Upper lobe of right lung (tissue), 1 donor: Measurements from ENCODE around the gene HCRTR1. TPM values are rescaled to one million over a fixed set of nuclear protein-coding genes. Genes with fewer than 3 reads are reported as not detected.
A peak's percentile ranks its signal among the peaks of the same experiment; 100 is the strongest.

Source experiments
- ATAC-seq: fragments of 200-7000 bp; cut with Tn5 transposase; one replicate; pipeline ENCODE4 v1.9.1; 2020; ENCODE audit warnings: mild to moderate bottlenecking, moderate library complexity
- DNase-seq: peaks from one replicate; pipeline ENCODE4 v3.0.0-alpha.2; 2020
- H3K27ac ChIP-seq: fragments of 200-600 bp; one replicate; pipeline ENCODE4 v1.8.0; 2022
- H3K27me3 ChIP-seq: fragments of 200-600 bp; one replicate; pipeline ENCODE4 v1.8.0; 2022; ENCODE audit warnings: mild to moderate bottlenecking
- H3K36me3 ChIP-seq: fragments of 200-600 bp; one replicate; pipeline ENCODE4 v1.8.0; 2022
- H3K4me1 ChIP-seq: fragments of 200-600 bp; one replicate; pipeline ENCODE4 v1.8.0; 2022
- H3K4me3 ChIP-seq: fragments of 200-600 bp; one replicate; pipeline ENCODE4 v1.8.0; 2022; ENCODE audit warnings: mild to moderate bottlenecking
- H3K9me3 ChIP-seq: fragments of 200-600 bp; one replicate; pipeline ENCODE4 v1.8.0; 2022
- intact Hi-C: fragments of 100-400 bp; cut with DNase I; formaldehyde crosslinking; loops from one replicate; pipeline ENCODE4 v1.11.0; 2022
- total RNA-seq: library from RNA; stranded (reverse); fragmentation: NEBNext Ultra II Directional; extraction: Animal tissue kit (Norgen Biotek cat#: 25700); gene quantifications from one replicate; pipeline ENCODE4 v1.2.1, GENCODE V29; 2021
- TF ChIP-seq, protein P1 (sequence below): fragments of 200-600 bp; IDR thresholded peaks from one replicate; pipeline ENCODE4 v1.8.0; 2022; ENCODE audit warnings: antibody characterized with exemption
- donor health status: DM: no; HTN: yes; CAD: no; lungs with severe emphysema.

The HCRTR1 gene
- total RNA-seq, 1 donor from 2014 or later: not detected

DNA sequence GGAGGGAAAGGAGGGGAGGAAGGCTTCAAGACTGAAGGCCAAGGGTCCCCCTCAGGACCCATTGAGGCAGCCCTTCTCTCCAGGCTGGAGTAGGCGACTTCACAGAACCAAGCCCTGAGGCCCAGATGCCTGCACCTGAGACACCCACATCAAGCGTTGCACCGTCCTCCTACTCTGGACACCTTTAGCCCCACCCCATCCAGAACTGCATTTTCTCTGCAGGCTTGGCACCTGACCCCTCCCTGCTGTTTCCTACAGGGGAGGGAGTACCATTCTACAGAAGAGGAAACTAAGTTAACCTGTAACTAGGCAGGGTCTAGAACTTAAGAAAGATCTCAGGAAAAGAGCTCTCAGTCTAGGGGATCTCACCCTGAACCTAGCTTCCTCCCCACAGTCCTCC lies 15.2 kb downstream of the HCRTR1 start:
- intact Hi-C loops: no loop called here
- Histone ChIP-seq H3K4me1 (peaks cover 29% of the 10 kb centered on the region), H3K4me3 (no peak overlapping the region), H3K9me3 (no peaks in the 10 kb centered on the region), H3K36me3 (peaks cover 71% of the 10 kb centered on the region), H3K27ac (no peak overlapping the region), H3K27me3 (no peaks in the 10 kb centered on the region)
- TF ChIP-seq, protein P1, sequence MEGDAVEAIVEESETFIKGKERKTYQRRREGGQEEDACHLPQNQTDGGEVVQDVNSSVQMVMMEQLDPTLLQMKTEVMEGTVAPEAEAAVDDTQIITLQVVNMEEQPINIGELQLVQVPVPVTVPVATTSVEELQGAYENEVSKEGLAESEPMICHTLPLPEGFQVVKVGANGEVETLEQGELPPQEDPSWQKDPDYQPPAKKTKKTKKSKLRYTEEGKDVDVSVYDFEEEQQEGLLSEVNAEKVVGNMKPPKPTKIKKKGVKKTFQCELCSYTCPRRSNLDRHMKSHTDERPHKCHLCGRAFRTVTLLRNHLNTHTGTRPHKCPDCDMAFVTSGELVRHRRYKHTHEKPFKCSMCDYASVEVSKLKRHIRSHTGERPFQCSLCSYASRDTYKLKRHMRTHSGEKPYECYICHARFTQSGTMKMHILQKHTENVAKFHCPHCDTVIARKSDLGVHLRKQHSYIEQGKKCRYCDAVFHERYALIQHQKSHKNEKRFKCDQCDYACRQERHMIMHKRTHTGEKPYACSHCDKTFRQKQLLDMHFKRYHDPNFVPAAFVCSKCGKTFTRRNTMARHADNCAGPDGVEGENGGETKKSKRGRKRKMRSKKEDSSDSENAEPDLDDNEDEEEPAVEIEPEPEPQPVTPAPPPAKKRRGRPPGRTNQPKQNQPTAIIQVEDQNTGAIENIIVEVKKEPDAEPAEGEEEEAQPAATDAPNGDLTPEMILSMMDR: no peak
- DNase-seq (no peak), ATAC-seq (no peak)

DNA sequence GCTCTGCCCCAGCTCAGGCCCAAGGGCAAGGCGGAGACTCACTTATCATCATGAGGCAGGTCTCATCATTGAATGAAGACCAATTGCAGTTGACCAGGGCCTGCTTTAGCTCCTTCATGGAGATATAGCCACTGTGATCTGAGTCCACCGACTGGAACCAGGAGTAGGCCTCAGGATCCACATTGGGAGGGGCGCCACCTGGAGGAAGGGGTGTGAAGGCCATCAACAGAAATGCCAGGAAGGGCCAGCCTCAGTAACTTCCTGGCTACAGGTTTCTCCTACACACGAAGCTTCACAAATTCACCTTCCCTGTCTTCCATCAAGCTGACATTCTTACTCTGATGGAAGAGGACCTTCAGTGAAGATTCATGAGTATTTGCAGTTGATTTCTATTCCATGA lies 15.6 kb downstream of the HCRTR1 start:
- TF ChIP-seq, protein P1: peak; percentile 39
- Histone ChIP-seq H3K36me3 (peaks cover 70% of the 10 kb centered on the region), H3K27me3 (no peaks in the 10 kb centered on the region), H3K9me3 (no peaks in the 10 kb centered on the region), H3K4me3 (no peak overlapping the region), H3K4me1 (peaks cover 29% of the 10 kb centered on the region), H3K27ac (no peak overlapping the region)
- intact Hi-C loops: no loop called here
- DNase-seq: no peak
- peak; percentile 40 for ATAC-seq

DNA sequence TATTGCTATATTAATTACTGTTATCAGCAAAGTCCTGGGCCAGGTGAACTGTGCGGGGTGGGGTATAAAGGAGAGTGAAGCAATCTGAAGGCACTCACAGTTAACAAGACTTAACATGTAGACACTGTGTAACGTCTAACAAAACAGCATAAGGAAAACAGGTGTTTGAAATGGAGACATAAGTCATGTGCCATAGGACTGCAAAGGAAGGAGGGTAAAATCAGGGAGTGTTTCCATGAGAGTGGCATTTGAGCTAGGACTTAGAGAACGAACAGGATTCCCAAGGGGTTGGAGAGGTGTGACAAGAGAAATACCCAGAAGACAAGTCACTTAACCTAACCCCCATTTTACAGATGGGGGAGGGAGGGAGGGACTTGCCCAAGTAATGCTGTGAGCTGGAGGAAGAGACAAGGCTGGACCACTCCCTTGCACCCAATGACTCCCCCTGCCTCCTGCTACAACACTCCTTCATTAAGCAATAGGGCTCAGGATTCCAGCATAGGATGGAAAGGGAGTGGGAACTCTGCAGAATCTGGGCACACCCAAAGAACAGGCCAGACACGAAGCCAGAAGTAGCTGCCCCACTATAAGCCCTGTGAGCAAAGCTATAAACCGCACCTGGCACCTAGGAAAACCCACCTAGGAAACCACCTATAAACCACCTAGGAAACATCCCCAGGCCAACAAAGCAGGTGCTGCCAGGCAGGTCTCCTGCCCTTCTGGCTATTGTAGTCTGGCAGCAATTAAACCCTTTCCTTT lies 20.6 kb downstream of the HCRTR1 start:
- peak; percentile 33 for ATAC-seq

DNA sequence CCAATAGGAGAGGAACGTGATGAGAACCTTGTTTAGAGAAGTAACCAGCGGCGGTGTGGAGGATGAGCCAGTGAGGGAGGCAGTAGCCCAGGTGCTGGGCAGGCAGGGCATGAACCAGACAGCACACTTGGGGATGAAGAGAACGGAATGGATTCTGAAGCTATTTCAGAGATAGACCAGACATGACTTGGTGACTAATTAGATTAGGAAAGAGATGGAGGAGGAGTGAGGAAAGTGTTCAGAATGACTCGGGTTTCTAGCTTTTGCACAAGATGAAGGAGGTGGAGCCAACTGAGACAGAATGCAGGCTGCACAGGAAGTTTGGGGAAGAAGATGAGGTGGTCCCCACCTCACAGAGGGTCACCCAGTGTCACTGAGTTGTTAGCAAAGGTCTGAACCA lies 22.1 kb downstream of the HCRTR1 start:
- H3K27ac ChIP-seq: no peak overlapping the region
- no peaks in the 10 kb centered on the region for H3K9me3 ChIP-seq
- peaks cover 67% of the 10 kb centered on the region for H3K4me1 ChIP-seq
- no peak overlapping the region for H3K4me3 ChIP-seq
- ATAC-seq (no peak), DNase-seq (no peak)
- peaks cover 11% of the 10 kb centered on the region for H3K36me3 ChIP-seq
- TF ChIP-seq, protein P1: no peak
- intact Hi-C loops: no loop called here
- no peaks in the 10 kb centered on the region for H3K27me3 ChIP-seq

More for the DNA sequence above, 20.6 kb downstream of the HCRTR1 start:
- no peaks in the 10 kb centered on the region for H3K9me3 ChIP-seq
- no peak overlapping the region for H3K4me3 ChIP-seq
- no peak overlapping the region for H3K27ac ChIP-seq
- TF ChIP-seq, protein P1: no peak
- no peak for DNase-seq
- H3K36me3 ChIP-seq: peaks cover 21% of the 10 kb centered on the region
- intact Hi-C loops: no loop called here
- no peaks in the 10 kb centered on the region for H3K27me3 ChIP-seq
- H3K4me1 ChIP-seq: peaks cover 58% of the 10 kb centered on the region

DNA sequence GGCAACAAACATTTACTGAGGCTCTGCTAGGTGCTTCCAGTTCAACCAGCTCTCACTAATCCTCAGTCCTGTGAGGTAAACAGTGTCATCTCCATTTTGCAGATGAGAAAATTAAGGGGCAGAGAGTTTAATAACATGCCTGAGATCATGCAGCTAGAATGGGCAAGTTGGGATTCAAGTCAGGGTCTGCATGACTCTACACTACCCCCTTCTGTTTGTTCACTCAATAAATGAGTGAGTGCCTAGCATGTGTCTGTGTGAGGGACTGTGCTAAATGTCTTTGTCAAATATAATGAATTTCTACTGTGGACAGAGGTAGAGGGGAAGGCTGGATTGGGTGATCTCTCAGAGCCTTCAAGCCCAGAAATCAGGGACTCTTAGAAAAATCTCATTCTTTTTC lies 22.7 kb downstream of the HCRTR1 start:
- ATAC-seq: no peak
- TF ChIP-seq, protein P1: no peak
- no peak for DNase-seq
- peak overlapping the region; percentile 8 for H3K27ac ChIP-seq
- H3K27me3 ChIP-seq: no peaks in the 10 kb centered on the region
- intact Hi-C loops: no loop called here
- H3K9me3 ChIP-seq: no peaks in the 10 kb centered on the region
- H3K4me3 ChIP-seq: no peak overlapping the region
- H3K36me3 ChIP-seq: peaks cover 5% of the 10 kb centered on the region
- H3K4me1 ChIP-seq: peaks cover 67% of the 10 kb centered on the region

DNA sequence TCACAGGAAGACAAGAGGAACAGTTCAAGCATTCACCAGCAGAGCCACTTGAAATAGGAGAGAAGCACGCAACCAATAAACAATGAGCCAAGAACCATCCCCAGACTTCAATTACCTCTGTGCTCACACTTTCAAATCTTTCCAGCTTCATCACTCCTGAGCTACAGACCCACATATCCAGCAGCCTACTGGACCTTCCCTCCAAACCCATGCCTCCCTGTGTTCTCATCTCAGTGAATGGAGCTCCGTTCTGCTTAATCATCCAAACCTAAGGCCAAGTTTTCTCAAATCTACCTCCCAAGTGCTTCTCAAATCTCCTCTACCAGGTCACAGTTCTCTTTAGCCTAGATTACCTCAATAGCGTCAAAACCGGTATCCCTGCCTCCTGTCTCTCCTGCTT lies 23.5 kb downstream of the HCRTR1 start:
- Histone ChIP-seq H3K27me3 (no peaks in the 10 kb centered on the region), H3K9me3 (no peaks in the 10 kb centered on the region), H3K4me3 (no peak overlapping the region), H3K36me3 (no peaks in the 10 kb centered on the region), H3K4me1 (peaks cover 73% of the 10 kb centered on the region), H3K27ac (no peak overlapping the region)
- intact Hi-C loops: no loop called here
- TF ChIP-seq, protein P1: no peak
- DNase-seq (no peak), ATAC-seq (no peak)
